ENCODE data around the gene GLYAT. TPM values are rescaled to one million over a fixed set of nuclear protein-coding genes. Genes with fewer than 3 reads are reported as not detected.

The GLYAT gene
- total and polyA plus RNA-seq, 2 of the 8 experiments (the other 6 are each of a cell fraction or from before 2014, with no cell fraction given) = not detected

GRCh38 chr11:58676563-58677135, 55.1 kb downstream of the GLYAT start:
- no peak overlapping the region for H2AK5ac ChIP-seq (ENCODE audit: low read depth, low read length)
- no peak overlapping the region for H4K8ac ChIP-seq (ENCODE audit: extremely low read depth, insufficient read depth, low read length)
- no peak overlapping the region for H3K4ac ChIP-seq (replicated peaks; ENCODE audit: insufficient read length, low read depth, low read length)
- no peaks in the 10 kb centered on the region for H3K79me1 ChIP-seq (ENCODE audit: low read depth, low read length)
- TF ChIP-seq ATF2 (IDR thresholded peaks at IDR 0.05; ENCODE audit: low read length) (no peak), HDAC2 (IDR thresholded peaks at IDR 0.05; ENCODE audit: borderline replicate concordance in 1 of 2, low read depth in 2 of 2, low read length in 2 of 2) (no peak), SIRT6 (IDR thresholded peaks at IDR 0.05; ENCODE audit: low read length) (no peak), POLR2AphosphoS5 (IDR thresholded peaks at IDR 0.05; ENCODE audit: low read depth, low read length) (no peak), CBX8 (IDR thresholded peaks at IDR 0.05; ENCODE audit: borderline replicate concordance, low read depth, low read length) (no peak), BCL11A (IDR thresholded peaks at IDR 0.05; ENCODE audit: low read depth in 2 of 2, low read length in 2 of 2) (no peak)
- no peak overlapping the region for H4K5ac ChIP-seq (ENCODE audit: insufficient read length, low read depth, low read length)
- H3K4me2 ChIP-seq (ENCODE audit: insufficient read depth in 1 of 2, low read depth in 2 of 2, low read length in 2 of 2) = no peak overlapping the region
- no peak overlapping the region for H4K91ac ChIP-seq (replicated peaks; ENCODE audit: insufficient read length, low read length)
- H3K36me3 ChIP-seq (ENCODE audit: control insufficient read depth in 2 of 4, insufficient read depth in 4 of 4, low read length in 3 of 4) = no peaks in the 10 kb centered on the region
- H4K20me1 ChIP-seq (replicated peaks in 1 of 2; ENCODE audit: control insufficient read depth in 1 of 2, insufficient read depth in 2 of 2, low read length in 2 of 2) = no peaks in the 10 kb centered on the region
- H3K9ac ChIP-seq (replicated peaks in 1 of 4; ENCODE audit: extremely low read depth in 1 of 4, low read depth in 3 of 4, low read length in 3 of 4) = no peak overlapping the region
- H2AFZ ChIP-seq (ENCODE audit: low read length) = no peak overlapping the region
- POLR2A ChIA-PET (ENCODE audit: partially characterized antibody) = no interaction called here
- H3K27ac ChIP-seq (ENCODE audit: low read depth, low read length) = no peak overlapping the region
- H3K27me3 ChIP-seq (replicated peaks in 1 of 4; ENCODE audit: control insufficient read depth in 3 of 4, extremely low read depth in 1 of 4, insufficient read depth in 3 of 4, low read length in 3 of 4) = no peaks in the 10 kb centered on the region
- H2BK120ac ChIP-seq (replicated peaks; ENCODE audit: low read depth, low read length) = no peak overlapping the region
- no peaks in the 10 kb centered on the region for H3K79me2 ChIP-seq (ENCODE audit: control insufficient read depth in 1 of 2, insufficient read depth in 2 of 2, low read length in 2 of 2)
- H3K4me1 ChIP-seq (replicated peaks in 1 of 4; ENCODE audit: control insufficient read depth in 3 of 4, insufficient read depth in 4 of 4, low read length in 3 of 4) = no peaks in the 10 kb centered on the region
- H2BK12ac ChIP-seq (ENCODE audit: low read depth, low read length) = no peak overlapping the region
- H3K56ac ChIP-seq (replicated peaks; ENCODE audit: insufficient read length, low read depth, low read length) = no peak overlapping the region
- peaks cover 9 to 10% of the 10 kb centered on the region in 2 experiments; a peak in 3 of 4 replicates for H3K9me3 ChIP-seq (ENCODE audit: insufficient read depth in 2 of 2, low read depth in 1 of 2, low read length in 1 of 2)
- no peak overlapping the region for H3K14ac ChIP-seq (ENCODE audit: insufficient read length)
- FAIRE-seq (no peak), DNase-seq (ENCODE audit: low read depth in 1 of 2, low spot score in 2 of 2) (no peak)
- no peak overlapping the region for H3K18ac ChIP-seq (ENCODE audit: extremely low read depth, low read length)
- no peak overlapping the region for H2BK20ac ChIP-seq (ENCODE audit: low read length)
- H2BK5ac ChIP-seq (ENCODE audit: low read depth, low read length) = no peak overlapping the region
- peaks cover 2% of the 10 kb centered on the region; the same call in 1 of the 2 replicates for H3K23me2 ChIP-seq (ENCODE audit: low read depth, low read length)
- H3K23ac ChIP-seq (ENCODE audit: insufficient read length) = no peak overlapping the region
- CTCF ChIA-PET (ENCODE audit: partially characterized antibody) = interaction anchor here (0.8 to 3.4 kb wide), 8 partner anchors 9 to 226 kb away, joined by 3 to 13 read pairs (median 4); no protein-coding TSS in a partner anchor
- H2BK15ac ChIP-seq (ENCODE audit: low read length) = no peak overlapping the region
- H3K4me3 ChIP-seq (ENCODE audit: extremely low read depth in 1 of 4, insufficient read depth in 2 of 4, low read depth in 3 of 4, low read length in 4 of 4) = no peak overlapping the region
- 59% methylated on average over 1 of the region's 1 CpG; no CpG with 5 or more reads in 1 of the 2 experiments for WGBS, 2 experiments (ENCODE audit: extremely low coverage in 1 of 2, insufficient coverage in 1 of 2, insufficient read length in 1 of 2, insufficient replicate concordance in 2 of 2, low coverage in 1 of 2, low lambda C conversion rate in 2 of 2, missing lambda C conversion rate in 1 of 2)

Measured in H1 (cell line).